Kidney (tissue), 22 donors: ENCODE results near the gene ZNF330. TPM values are rescaled to one million over a fixed set of nuclear protein-coding genes. Genes with fewer than 3 reads are reported as not detected.

Experiments
- DNase-seq, 5 donors: peaks; one replicate each; pipeline ENCODE4 v3.0.0-alpha.2; 2013 to 2020
- FAIRE-seq: peaks from 2 replicates; lab custom pipeline; 2012; peaks lifted over from hg19 to GRCh38; lab: Jason Lieb, UNC
- H3K27ac ChIP-seq, 2 donors: one replicate each; pipeline ENCODE4 v1.7.0; 2013; ENCODE audit warnings: low read depth in 2 of 2, low read length in 2 of 2, inconsistent platforms in 1 of 2
- H3K27me3 ChIP-seq: one replicate; pipeline ENCODE4 v1.7.1; 2013; ENCODE audit warnings: low read length, inconsistent platforms; ENCODE audit not compliant: control insufficient read depth, insufficient read depth
- H3K36me3 ChIP-seq, 3 donors: one replicate each; pipeline versions ENCODE4 v1.7.0 to v1.7.1; 2013; ENCODE audit warnings: low read length in 3 of 3, control low read depth in 1 of 3, inconsistent platforms in 1 of 3; ENCODE audit not compliant: insufficient read depth in 3 of 3, control insufficient read depth in 2 of 3
- H3K4me1 ChIP-seq, 3 donors: one replicate each; pipeline versions ENCODE4 v1.7.0 to v1.7.1; 2013; ENCODE audit warnings: low read length in 3 of 3, inconsistent platforms in 1 of 3, low read depth in 1 of 3; ENCODE audit not compliant: control insufficient read depth in 2 of 3, insufficient read depth in 2 of 3
- H3K4me3 ChIP-seq, 3 donors: one replicate each; pipeline versions ENCODE4 v1.7.0 to v1.8.1; 2013; ENCODE audit warnings: low read length in 3 of 3, control low read depth in 1 of 3, inconsistent platforms in 1 of 3
- H3K9ac ChIP-seq, 3 donors: one replicate each; pipeline versions ENCODE4 v1.7.0 to v1.7.1; 2013; ENCODE audit warnings: low read length in 3 of 3, control low read depth in 1 of 3, inconsistent platforms in 1 of 3
- H3K9me3 ChIP-seq, 3 donors: one replicate each; pipeline versions ENCODE4 v1.7.0 to v1.7.1; 2013; ENCODE audit warnings: low read length in 3 of 3, control low read depth in 1 of 3, inconsistent platforms in 1 of 3; ENCODE audit not compliant: control insufficient read depth in 2 of 3, insufficient read depth in 1 of 3
- intact Hi-C: fragments of 100-400 bp; cut with DNase I; formaldehyde crosslinking; loops from one replicate; pipeline ENCODE4 v1.11.1; 2022
- long read RNA-seq, 10 donors: library from polyadenylated mRNA in 1 of 10; unstranded in 1 of 10; transcript quantifications; one replicate each; pipeline ENCODE4 v2.0.0 and lab custom pipeline, GENCODE V29; 2021 to 2026
- polyA plus RNA-seq: library from polyadenylated mRNA; stranded (reverse); fragments of 350-450 nt; fragmentation: Illumina TruSeq; extraction: RNeasy Lipid Tissue Mini Kit (QIAGEN cat#74804); gene quantifications from one replicate; pipeline ENCODE4 v1.2.3, GENCODE V29; 2014; ENCODE audit warnings: low read depth, low replicate concordance; ENCODE audit not compliant: insufficient read depth
- total RNA-seq: library from RNA; stranded (reverse); fragmentation: NEBNext Ultra II Directional; extraction: Animal tissue kit (Norgen Biotek cat#: 25700); gene quantifications from one replicate; pipeline ENCODE4 v1.2.1, GENCODE V29; 2021
- TF ChIP-seq, protein P1 (sequence below): IDR thresholded peaks from 3 replicates; pipeline ENCODE4 v1.5.1; 2012; ENCODE audit warnings: mild to moderate bottlenecking, moderate library complexity, borderline replicate concordance; ENCODE audit not compliant: insufficient read depth; ENCODE audit errors: extremely low read depth
- donor health status: control.
- donor health status: control.
- donor health status: control.
- donor health status: control.
- donor health status: control.
- donor health status: DM: yes; HTN: yes; CAD: no.
- donor health status: Normal renal cell carcinoma (clear cell type).

The ZNF330 gene
- total RNA-seq (29.5 TPM), polyA plus RNA-seq (32.1 TPM)
- long read RNA-seq, donor 1, partial matches to known transcripts, result 8 of 17 reads
- long read RNA-seq, donor 1, other reads (novel, unspliced or antisense), result 7 of 17 reads
- long read RNA-seq, donor 2, partial matches to known transcripts, result 0 of 14 reads
- long read RNA-seq, donor 2, other reads (novel, unspliced or antisense), result 13 of 14 reads
- long read RNA-seq, donor 3, partial matches to known transcripts, result 0 of 8 reads
- long read RNA-seq, donor 3, other reads (novel, unspliced or antisense), result 8 of 8 reads
- long read RNA-seq, donor 4, partial matches to known transcripts, result 0 of 7 reads
- long read RNA-seq, donor 4, other reads (novel, unspliced or antisense), result 7 of 7 reads
- long read RNA-seq, donor 5, result 0 reads
- long read RNA-seq, donor 6, transcript ZNF330-207 (2 exons, 733 nt), result major isoform, 8 of 21 reads
- long read RNA-seq, donor 6, partial matches to known transcripts, result 0 of 21 reads
- long read RNA-seq, donor 6, other reads (novel, unspliced or antisense), result 13 of 21 reads
- long read RNA-seq, donor 7, partial matches to known transcripts, result 0 of 3 reads
- long read RNA-seq, donor 7, other reads (novel, unspliced or antisense), result 3 of 3 reads
- long read RNA-seq, donor 8, partial matches to known transcripts, result 11 of 14 reads
- long read RNA-seq, donor 8, other reads (novel, unspliced or antisense), result 0 of 14 reads
- long read RNA-seq, donor 9, partial matches to known transcripts, result 0 of 1 reads
- long read RNA-seq, donor 9, other reads (novel, unspliced or antisense), result 0 of 1 reads
- long read RNA-seq, donor 10, partial matches to known transcripts, result 0 of 8 reads
- long read RNA-seq, donor 10, other reads (novel, unspliced or antisense), result 8 of 8 reads

DNA sequence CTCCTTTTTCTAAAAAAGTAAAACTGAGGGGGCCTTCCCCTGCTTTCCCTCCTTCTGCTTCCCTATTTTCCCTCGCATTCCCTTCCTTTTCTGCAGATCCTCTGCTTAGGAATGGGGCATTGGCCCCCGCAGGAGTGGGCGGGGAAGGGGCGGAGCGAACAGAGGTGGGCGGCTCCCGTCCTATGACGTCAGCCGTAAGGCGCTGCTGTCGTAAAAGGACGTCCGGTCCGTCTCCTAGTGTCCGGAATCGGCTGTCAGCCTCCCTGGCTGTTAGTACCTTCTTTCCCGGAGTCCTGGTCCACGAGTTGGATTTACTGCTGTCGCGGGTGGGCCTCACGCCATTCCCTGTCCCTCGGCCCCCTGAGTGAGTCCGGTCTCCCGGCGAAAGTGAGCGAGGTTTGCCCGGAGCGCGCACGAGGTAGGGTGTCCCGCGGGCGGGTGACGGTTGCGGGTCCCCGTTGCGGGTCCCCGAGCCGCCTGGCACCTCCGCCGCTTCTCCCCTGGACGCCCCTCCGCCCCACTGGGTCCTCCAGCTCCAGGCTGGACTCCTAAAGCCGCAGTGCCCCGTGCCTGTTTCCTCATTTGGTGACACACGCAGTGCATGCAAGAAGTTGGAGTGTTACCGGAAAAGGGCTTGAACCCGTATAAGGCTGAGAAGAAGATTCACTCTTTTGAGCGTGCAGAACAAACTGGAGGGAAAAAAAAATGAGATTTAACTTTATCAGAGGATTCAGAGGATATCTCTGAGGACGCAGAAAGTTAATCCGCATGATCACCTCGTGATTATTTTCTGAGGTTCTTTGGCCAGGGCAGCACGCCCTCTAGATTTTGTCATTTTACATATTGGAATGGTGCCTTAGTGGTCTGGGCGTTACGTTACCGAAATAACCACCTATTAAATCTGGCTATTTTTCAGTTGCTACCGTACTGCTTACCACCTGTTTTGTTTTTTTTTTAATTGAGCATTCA is at the start of gene ZNF330:
ZNF330 (plus strand) TSS at position 205 of the 969 bp plus-strand sequence. CDS start 1,477 bp downstream, outside the sequence.
- DNase-seq (peak; percentile 94 to 97 (median 96)), FAIRE-seq (peak; percentile 87)
- TF ChIP-seq, protein P1, sequence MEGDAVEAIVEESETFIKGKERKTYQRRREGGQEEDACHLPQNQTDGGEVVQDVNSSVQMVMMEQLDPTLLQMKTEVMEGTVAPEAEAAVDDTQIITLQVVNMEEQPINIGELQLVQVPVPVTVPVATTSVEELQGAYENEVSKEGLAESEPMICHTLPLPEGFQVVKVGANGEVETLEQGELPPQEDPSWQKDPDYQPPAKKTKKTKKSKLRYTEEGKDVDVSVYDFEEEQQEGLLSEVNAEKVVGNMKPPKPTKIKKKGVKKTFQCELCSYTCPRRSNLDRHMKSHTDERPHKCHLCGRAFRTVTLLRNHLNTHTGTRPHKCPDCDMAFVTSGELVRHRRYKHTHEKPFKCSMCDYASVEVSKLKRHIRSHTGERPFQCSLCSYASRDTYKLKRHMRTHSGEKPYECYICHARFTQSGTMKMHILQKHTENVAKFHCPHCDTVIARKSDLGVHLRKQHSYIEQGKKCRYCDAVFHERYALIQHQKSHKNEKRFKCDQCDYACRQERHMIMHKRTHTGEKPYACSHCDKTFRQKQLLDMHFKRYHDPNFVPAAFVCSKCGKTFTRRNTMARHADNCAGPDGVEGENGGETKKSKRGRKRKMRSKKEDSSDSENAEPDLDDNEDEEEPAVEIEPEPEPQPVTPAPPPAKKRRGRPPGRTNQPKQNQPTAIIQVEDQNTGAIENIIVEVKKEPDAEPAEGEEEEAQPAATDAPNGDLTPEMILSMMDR, result peak; percentile 22
- H3K27me3 ChIP-seq, result no peaks in the 10 kb centered on the region
- H3K27ac ChIP-seq, result peak within 1 kb of the TSS; percentile 97 to 98
- no peaks in the 10 kb centered on the region for H3K9me3 ChIP-seq
- intact Hi-C loops, result no loop called here
- H3K9ac ChIP-seq, result peak within 1 kb of the TSS; percentile 88 to 96 (median 93)
- peaks cover 0 to 3% (median 0%) of the 10 kb centered on the region in 3 donors for H3K4me1 ChIP-seq
- peak within 1 kb of the TSS; percentile 89 to 97 (median 96) for H3K4me3 ChIP-seq
- peaks cover 0 to 25% (median 2%) of the 10 kb centered on the region in 3 donors for H3K36me3 ChIP-seq

DNA sequence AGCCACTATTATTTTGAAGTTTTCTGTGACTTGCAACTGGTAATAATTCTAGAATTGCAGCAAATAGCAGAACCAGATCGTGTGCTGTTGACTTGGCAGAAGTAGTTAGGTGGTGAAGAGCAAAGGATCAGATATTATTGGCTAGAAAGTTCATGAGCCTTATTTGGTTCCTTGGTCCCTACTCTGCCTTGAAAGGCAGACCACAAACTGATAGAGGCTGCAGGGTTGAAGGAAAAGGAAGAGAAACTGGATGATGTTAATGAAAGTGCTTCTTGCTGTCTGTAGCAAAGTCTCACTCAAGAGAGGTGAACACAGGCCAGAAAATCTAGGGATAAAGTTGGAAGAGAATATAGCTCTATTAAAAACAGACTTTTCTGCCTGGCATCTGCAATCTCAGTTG is 46.2 kb upstream of the ZNF330 start:
- Histone ChIP-seq H3K36me3 (no peaks in the 10 kb centered on the region), H3K9me3 (no peaks in the 10 kb centered on the region), H3K4me1 (no peaks in the 10 kb centered on the region), H3K4me3 (no peak overlapping the region), H3K27me3 (no peaks in the 10 kb centered on the region), H3K9ac (no peak overlapping the region), H3K27ac (no peak overlapping the region)
- intact Hi-C loops, result no loop called here
- FAIRE-seq (no peak), DNase-seq (no peak)
- TF ChIP-seq, protein P1, result no peak

DNA sequence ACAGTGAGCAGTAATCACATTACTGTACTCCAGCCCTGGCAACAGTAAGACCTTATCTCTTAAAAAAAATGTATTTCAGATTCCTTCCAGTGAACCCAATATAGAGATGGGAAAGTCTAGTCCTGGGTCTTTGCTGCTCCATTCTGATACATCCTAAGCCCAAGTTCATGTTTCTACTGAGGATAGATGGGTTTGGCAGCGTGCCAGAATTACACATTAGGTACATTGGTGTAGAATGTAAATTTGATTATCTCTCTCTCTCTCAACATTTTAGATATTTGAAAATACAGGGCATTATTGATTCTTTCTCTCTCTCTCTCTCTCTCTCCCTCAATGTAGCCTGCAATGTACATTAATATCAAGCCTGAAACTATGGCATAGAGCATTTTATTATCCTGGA is 43.5 kb upstream of the ZNF330 start:
- Histone ChIP-seq H3K9me3 (no peaks in the 10 kb centered on the region), H3K9ac (no peak overlapping the region), H3K27me3 (no peaks in the 10 kb centered on the region), H3K36me3 (no peaks in the 10 kb centered on the region), H3K27ac (no peak overlapping the region), H3K4me1 (no peaks in the 10 kb centered on the region), H3K4me3 (no peak overlapping the region)
- TF ChIP-seq, protein P1, result no peak
- DNase-seq (no peak), FAIRE-seq (no peak)
- intact Hi-C loops, result no loop called here
